OCI-LY7 (cell line): ENCODE results near the gene ARHGAP24. TPM values are rescaled to one million over a fixed set of nuclear protein-coding genes. Genes with fewer than 3 reads are reported as not detected.
"Not testable (repeated sequence)": the region's sequence is repeated elsewhere in the genome, so short reads cannot be mapped to it uniquely, and the experiment has no call there.

Source experiments
- BruUV-seq: library from RNA; stranded (reverse); fragments of 400-500 nt; replicated peaks from 2 replicates; lab custom pipeline; 2021; lab: Mats Ljungman, UMichigan
- CTCF ChIA-PET: fragments of 300-600 bp; sonication (Branson Sonifier 250); formaldehyde crosslinking; loops from one replicate; lab custom pipeline; 2022; ENCODE audit warnings: antibody characterized with exemption; ENCODE audit not compliant: unreplicated experiment; lab: Charles Lee
- POLR2A ChIA-PET: fragments of 300-600 bp; sonication (Branson Sonifier 250); formaldehyde crosslinking; loops from one replicate; lab custom pipeline; 2022; ENCODE audit warnings: antibody characterized with exemption; lab: Charles Lee
- DNase-seq: peaks from one replicate; pipeline ENCODE4 v3.0.0-alpha.2; 2015; ENCODE audit warnings: low spot score
- H2AFZ ChIP-seq: fragments of 200-600 bp; sonication (generic), shearing (Covaris generic); 2 replicates; pipeline ENCODE4 v1.6.1; 2014; ENCODE audit warnings: mild to moderate bottlenecking, antibody characterized with exemption, low read length, moderate library complexity
- H3K27ac ChIP-seq: fragments of 200-600 bp; sonication (generic); 2 replicates; pipeline ENCODE4 v1.5.1; 2014; ENCODE audit warnings: mixed run types, low read depth, mild to moderate bottlenecking, moderate library complexity, low read length, inconsistent platforms; ENCODE audit not compliant: poor library complexity, severe bottlenecking
- H3K36me3 ChIP-seq: fragments of 200-600 bp; sonication (generic); 2 replicates; pipeline ENCODE4 v1.6.1; 2014; ENCODE audit warnings: mild to moderate bottlenecking, antibody characterized with exemption, low read length, moderate library complexity, mixed read lengths; ENCODE audit not compliant: insufficient read depth
- H3K4me1 ChIP-seq: fragments of 200-600 bp; sonication (generic); 2 replicates; pipeline ENCODE4 v1.5.1; 2014; ENCODE audit warnings: mild to moderate bottlenecking, low read length; ENCODE audit not compliant: insufficient read depth, poor library complexity, severe bottlenecking
- H3K4me2 ChIP-seq: fragments of 200-600 bp; sonication (generic); 2 replicates; pipeline ENCODE4 v1.6.1; 2014; ENCODE audit warnings: mild to moderate bottlenecking, low read length
- H3K4me3 ChIP-seq: fragments of 200-600 bp; sonication (generic); 2 replicates; pipeline ENCODE4 v1.5.1; 2014; ENCODE audit warnings: mild to moderate bottlenecking, low read depth, low read length; ENCODE audit not compliant: poor library complexity, severe bottlenecking
- H3K79me2 ChIP-seq: fragments of 200-600 bp; sonication (generic); 2 replicates; pipeline ENCODE4 v1.6.1; 2016; ENCODE audit warnings: low read depth, mild to moderate bottlenecking, low read length, moderate library complexity, mixed read lengths; ENCODE audit not compliant: insufficient read depth
- H3K9me2 ChIP-seq: fragments of 200-600 bp; sonication (generic); 2 replicates; pipeline ENCODE4 v1.6.1; 2016; ENCODE audit warnings: mild to moderate bottlenecking, low read length, mixed read lengths; ENCODE audit not compliant: insufficient read depth
- H3K9me3 ChIP-seq: fragments of 200-600 bp; sonication (generic); 2 replicates; pipeline ENCODE4 v1.6.1; 2014; ENCODE audit warnings: mild to moderate bottlenecking, mixed run types, low read length, mixed read lengths
- H4K20me1 ChIP-seq: fragments of 200-600 bp; sonication (generic); 2 replicates; pipeline ENCODE4 v1.6.1; 2014; ENCODE audit warnings: mild to moderate bottlenecking, antibody characterized with exemption, low read length, moderate library complexity, mixed read lengths; ENCODE audit not compliant: insufficient read depth
- EZH2phosphoT487 ChIP-seq: fragments of 200-600 bp; sonication (generic); IDR thresholded peaks from 2 replicates; pipeline ENCODE4 v1.6.1; 2018; ENCODE audit warnings: low read depth, borderline replicate concordance, mild to moderate bottlenecking, mixed run types, antibody characterized with exemption, low read length, moderate library complexity, mixed read lengths
- intact Hi-C: fragments of 100-400 bp; cut with micrococcal nuclease; formaldehyde crosslinking; loops from one replicate; pipeline ENCODE4 v1.10.0; 2022; ENCODE audit not compliant: unreplicated experiment
- total RNA-seq, 2 experiments: library from RNA; depleted of rRNA in 1 of 2; stranded (reverse); fragments of >200 nt in 1 of 2; shearing (Covaris generic) in 1 of 2; gene quantifications; 2 replicates each; pipeline ENCODE4 v1.2.3, GENCODE V29; 2014 to 2022
- TF ChIP-seq, protein P1 (sequence below): fragments of 200-600 bp; sonication (generic); conservative IDR thresholded peaks from 2 replicates; pipeline ENCODE4 v1.5.1; 2014; ENCODE audit warnings: mild to moderate bottlenecking, antibody characterized with exemption, low read length, moderate library complexity, mixed read lengths

ARHGAP24 gene
- total RNA-seq, 2 experiments from 2014 or later: 0.88 to 4.4 TPM

DNA sequence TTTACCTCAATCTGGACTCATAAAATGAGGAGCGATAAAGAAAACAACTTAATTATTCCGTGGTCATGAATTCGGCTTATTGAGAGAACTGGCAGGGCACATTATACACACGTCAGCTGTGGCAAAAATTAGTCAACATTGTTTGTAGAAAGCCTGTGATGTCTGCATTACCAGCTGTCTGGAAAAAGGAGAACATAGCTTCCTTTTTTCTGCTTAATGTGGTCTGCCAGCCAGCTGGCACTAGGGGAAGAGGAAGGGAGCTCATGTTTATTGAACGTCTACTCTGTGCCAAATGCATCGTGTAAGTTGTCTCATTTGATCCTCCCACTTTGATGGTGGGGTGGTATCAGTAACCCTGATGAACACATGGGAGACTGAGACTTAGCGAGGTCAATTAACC, 367.6 kb downstream of the ARHGAP24 start:
- CTCF ChIA-PET: no interaction called here
- H3K9me2 ChIP-seq: no peaks in the 10 kb centered on the region
- no peak overlapping the region for H3K27ac ChIP-seq
- TF ChIP-seq, protein P1, sequence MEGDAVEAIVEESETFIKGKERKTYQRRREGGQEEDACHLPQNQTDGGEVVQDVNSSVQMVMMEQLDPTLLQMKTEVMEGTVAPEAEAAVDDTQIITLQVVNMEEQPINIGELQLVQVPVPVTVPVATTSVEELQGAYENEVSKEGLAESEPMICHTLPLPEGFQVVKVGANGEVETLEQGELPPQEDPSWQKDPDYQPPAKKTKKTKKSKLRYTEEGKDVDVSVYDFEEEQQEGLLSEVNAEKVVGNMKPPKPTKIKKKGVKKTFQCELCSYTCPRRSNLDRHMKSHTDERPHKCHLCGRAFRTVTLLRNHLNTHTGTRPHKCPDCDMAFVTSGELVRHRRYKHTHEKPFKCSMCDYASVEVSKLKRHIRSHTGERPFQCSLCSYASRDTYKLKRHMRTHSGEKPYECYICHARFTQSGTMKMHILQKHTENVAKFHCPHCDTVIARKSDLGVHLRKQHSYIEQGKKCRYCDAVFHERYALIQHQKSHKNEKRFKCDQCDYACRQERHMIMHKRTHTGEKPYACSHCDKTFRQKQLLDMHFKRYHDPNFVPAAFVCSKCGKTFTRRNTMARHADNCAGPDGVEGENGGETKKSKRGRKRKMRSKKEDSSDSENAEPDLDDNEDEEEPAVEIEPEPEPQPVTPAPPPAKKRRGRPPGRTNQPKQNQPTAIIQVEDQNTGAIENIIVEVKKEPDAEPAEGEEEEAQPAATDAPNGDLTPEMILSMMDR: no peak
- no peak for TF ChIP-seq EZH2phosphoT487
- intact Hi-C loops: no loop called here
- no peak for DNase-seq
- H2AFZ ChIP-seq: no peak overlapping the region
- H3K4me3 ChIP-seq: no peak overlapping the region
- no TSS peak for BruUV-seq
- H3K4me1 ChIP-seq: no peaks in the 10 kb centered on the region
- H3K4me2 ChIP-seq: no peak overlapping the region
- H3K36me3 ChIP-seq: no peaks in the 10 kb centered on the region
- H4K20me1 ChIP-seq: no peaks in the 10 kb centered on the region
- no peaks in the 10 kb centered on the region for H3K79me2 ChIP-seq
- no peaks in the 10 kb centered on the region for H3K9me3 ChIP-seq
- POLR2A ChIA-PET: interaction anchor here (1.0 kb wide), 1 partner anchor 9 kb away, joined by 3 read pairs; no protein-coding TSS in a partner anchor

DNA sequence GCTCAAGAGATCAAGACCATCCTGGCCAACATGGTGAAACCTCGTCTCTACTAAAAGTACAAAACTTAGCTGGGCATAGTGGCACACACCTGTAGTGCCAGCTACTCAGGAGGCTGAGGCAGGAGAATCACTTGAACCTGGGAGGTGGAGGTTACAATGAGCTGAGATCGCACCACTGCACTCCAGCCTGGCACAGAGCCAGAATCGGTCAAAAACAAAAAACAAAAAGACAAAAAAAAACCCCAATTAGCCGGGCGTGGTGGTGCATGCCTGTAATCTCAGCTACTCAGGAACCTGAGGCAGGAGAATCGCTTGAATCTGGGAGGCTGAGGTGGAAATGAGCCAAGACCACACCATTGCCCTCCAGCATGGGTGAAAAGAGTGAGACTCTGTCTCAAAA, 378.8 kb downstream of the ARHGAP24 start:
- BruUV-seq, H2AFZ ChIP-seq, intact Hi-C loops, H3K27ac ChIP-seq, POLR2A ChIA-PET, H4K20me1 ChIP-seq, H3K36me3 ChIP-seq, CTCF ChIA-PET, H3K4me1 ChIP-seq, H3K9me2 ChIP-seq, H3K9me3 ChIP-seq, DNase-seq, H3K4me3 ChIP-seq, H3K79me2 ChIP-seq, H3K4me2 ChIP-seq: not testable (repeated sequence)

DNA sequence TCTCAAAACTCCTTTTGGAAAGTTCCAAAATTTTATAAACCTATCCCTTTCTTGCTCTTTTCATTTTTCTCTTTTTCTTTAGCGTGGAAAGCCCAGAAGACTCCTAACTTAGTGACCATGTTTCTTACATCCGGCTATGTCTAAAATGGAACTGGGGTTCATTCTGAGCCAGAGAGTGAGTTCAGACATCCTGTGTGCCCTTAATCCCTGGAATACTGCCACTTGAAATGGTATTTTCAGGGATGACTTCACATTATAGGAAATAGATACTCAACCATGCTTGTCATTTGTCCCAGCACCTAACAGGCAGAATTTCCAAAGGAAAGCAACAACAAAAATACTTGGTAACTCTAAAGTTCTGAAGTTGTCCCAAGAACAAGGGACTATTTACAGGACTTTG, 379.6 kb downstream of the ARHGAP24 start:
- H3K9me2 ChIP-seq: no peaks in the 10 kb centered on the region
- no peak overlapping the region for H3K27ac ChIP-seq
- intact Hi-C loops: no loop called here
- no TSS peak for BruUV-seq
- H3K79me2 ChIP-seq: no peaks in the 10 kb centered on the region
- no peaks in the 10 kb centered on the region for H3K4me1 ChIP-seq
- H3K4me2 ChIP-seq: no peak overlapping the region
- no peak overlapping the region for H2AFZ ChIP-seq
- no peak overlapping the region for H3K4me3 ChIP-seq
- no peaks in the 10 kb centered on the region for H4K20me1 ChIP-seq
- ChIA-PET CTCF (no interaction called here), POLR2A (no interaction called here)
- no peaks in the 10 kb centered on the region for H3K9me3 ChIP-seq
- no peak for DNase-seq
- TF ChIP-seq, protein P1: no peak
- TF ChIP-seq EZH2phosphoT487: no peak
- no peaks in the 10 kb centered on the region for H3K36me3 ChIP-seq
